ENCODE measurements around the gene ERCC2.

GRCh38 chr19:45340232-45340898 is 30.0 kb downstream of the ERCC2 start, which contains the start of gene KLC3:
- TF ChIP-seq EZH2phosphoT487 (conservative IDR thresholded peaks at IDR 0.05; ENCODE audit: low read length) = no peak
- TF ChIP-seq CTCF (IDR thresholded peaks at IDR 0.05; ENCODE audit: insufficient read depth, low read length, poor library complexity, severe bottlenecking) = no peak
